HG02970 (cell line): Measurements from ENCODE around the gene CCDC116.
"Not testable (repeated sequence)": the region's sequence is repeated elsewhere in the genome, so short reads cannot be mapped to it uniquely, and the experiment has no call there.

Source experiments
- ATAC-seq: cut with Tn5 transposase; IDR thresholded peaks from one replicate; pipeline ENCODE4 v1.9.1; 2021; ENCODE audit warnings: mild to moderate bottlenecking, moderate library complexity, moderate number of reproducible peaks; ENCODE audit not compliant: unreplicated experiment, low FRiP score

Gene CCDC116

DNA sequence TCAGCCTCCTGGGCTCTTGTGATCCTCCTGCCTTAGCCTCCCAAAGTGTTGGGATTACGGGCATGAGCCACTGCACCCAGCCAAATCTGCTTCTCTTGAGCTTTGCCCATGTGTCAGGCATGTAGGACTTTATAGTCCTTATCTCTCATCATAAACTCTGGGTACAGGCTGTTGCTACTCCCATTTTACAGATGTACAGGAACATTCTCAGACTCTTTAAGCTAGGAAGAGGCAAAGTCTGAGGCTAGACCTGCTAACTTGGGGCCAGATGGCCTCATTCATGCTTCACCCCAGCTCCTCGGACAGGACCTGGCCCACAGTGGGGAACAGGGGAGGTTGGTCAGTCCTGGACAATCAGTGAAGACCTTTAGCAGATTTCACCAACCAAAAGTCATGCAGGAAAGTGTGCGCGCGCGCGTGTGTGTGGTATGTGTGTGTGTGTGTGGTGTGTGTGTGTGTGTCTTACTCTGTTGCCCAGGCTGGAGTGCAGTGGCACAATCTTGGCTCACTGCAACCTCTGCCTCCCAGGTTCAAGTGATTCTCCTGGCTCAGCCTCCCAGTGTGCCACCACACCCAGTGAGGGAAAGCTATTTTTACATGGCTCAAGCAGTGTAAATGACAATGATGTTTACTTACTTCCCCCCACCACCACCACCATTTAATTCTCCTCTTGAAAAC is 26.5 kb upstream of the CCDC116 start:
- no peak for ATAC-seq

DNA sequence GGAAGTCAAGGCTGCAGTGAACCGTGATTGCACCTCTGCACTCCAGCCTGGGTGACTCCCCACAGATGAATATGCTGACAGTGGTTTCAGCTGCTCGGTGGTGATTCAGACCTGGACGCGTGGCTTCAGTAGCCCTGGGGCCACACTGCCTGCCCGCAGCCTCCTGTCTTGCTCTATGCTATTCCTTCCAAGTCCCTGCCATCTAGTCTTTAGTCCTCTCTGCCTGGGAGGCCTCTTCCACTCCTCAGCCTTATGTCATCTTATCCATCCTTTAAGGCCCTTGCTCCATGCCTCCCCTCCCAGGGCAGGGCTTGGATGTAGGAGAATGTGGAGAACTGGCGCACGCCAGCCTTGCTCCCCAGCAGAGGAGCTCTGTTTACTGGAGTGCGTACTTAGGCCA is 25.8 kb upstream of the CCDC116 start:
- no peak for ATAC-seq

DNA sequence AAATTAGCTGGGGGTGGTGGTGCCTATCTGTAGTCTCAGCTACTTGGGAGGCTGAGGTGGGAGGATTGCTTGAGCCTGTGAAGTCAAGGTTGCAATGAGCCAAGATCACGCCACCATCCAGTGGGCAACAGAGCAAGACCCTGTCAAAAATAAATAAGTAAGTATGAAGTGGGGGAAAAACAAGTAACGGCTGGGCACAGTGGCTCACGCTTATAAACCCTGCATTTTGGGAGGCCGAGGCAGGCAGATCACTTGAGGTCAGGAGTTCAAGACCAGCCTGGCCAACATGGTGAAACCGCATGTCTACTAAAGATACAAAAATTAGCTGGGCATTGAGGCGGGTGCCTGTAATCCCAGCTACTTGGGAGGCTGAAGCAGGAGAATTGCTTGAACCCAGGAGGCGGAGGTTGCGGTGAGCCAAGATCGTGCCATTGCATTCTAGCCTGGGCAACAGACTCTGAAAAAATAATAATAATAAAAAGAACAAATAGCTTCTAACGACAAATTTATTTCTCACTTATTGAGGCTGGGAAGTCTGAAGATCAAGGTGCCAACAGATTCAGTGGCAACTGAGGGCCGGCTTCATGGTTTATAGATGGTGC is 22.9 kb upstream of the CCDC116 start:
- not testable (repeated sequence) for ATAC-seq

DNA sequence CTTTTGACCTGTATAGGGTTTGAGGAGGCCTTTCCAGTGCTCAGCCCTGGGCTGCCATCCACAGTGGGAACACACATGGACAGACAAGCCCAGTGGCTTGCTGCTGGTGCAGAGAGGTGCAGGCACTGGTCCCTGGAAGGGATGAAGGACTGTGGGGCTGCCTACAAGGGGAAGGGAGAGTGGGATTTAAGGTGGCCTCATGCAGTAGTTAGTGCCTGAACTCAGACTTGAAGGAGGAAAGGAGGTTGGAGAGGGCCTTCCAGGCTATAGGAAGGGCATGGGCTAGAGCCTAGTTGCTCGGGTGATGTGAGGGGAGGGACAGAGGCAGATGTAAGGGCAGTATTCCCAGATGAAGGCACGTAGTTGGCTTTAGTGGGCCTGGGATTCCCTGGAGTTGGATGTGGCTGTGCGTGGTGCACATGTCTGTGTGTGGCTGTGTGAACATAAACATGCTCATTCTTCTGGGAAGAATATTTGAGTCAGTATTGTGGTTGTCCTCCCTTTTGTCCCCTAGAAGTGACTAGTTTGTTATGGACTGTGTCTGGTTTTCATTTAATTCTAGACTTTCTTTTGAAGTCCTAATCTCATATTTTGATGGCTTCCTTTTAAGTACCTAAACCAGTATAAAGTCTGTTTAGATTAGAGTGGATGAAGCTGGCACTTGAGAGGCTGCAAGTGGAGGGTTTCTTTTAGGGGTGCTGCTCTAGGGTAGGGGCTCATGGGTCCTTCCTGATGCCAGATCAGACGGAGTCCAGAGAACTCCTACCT is 21.2 kb upstream of the CCDC116 start:
- ATAC-seq, result no peak

DNA sequence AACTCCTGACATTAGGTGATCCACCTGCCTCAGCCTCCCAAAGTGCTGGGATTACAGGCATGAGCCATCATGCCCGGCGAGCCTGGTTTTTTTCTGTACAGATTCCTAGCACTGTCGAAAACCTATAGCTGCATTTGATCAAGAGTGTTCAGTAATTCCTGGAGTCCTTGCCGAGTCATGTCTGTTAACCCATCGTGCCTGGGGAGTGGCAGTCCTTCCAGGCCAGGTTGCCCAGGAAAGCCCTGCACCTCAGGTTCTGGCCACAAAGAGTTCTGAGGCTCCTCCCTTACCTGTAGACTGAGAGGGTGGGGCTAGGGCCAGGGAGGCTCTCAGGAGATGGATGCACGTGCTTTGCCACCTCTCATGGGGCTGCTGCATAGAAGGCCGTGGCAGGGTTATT is 19.7 kb upstream of the CCDC116 start:
- ATAC-seq, result no peak

DNA sequence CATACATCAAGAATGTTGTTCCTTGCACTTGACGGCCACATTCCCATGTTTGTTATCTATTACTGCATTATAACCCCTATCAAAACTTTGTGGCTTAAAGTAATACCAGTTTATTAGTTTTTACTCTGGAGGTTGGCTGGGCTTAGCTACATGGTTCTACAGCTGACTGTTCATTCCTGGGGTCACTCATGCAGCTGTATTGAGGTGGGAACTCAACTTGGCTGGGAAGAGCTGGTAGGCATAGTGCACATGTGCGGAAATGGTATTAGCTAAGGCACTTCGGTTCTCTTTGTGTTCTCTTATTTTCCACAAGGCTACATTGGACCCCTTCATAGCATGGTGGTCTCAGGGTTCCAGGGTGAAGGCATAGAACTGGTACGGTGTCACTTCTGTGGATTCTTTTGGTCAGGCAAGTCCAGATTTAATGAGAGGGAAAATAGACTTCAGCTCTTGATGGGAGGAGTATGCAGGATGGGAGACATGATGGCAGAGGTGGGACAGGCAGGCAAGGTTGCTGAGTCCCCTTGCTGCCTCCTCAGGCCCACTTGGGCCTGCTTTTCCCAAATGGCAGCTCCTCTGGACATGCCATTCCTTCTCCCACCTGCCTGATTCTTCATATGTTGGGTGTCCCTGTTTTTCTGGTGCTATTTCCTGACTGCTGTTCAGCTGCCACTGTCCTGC is 18.9 kb upstream of the CCDC116 start:
- ATAC-seq, result no peak

DNA sequence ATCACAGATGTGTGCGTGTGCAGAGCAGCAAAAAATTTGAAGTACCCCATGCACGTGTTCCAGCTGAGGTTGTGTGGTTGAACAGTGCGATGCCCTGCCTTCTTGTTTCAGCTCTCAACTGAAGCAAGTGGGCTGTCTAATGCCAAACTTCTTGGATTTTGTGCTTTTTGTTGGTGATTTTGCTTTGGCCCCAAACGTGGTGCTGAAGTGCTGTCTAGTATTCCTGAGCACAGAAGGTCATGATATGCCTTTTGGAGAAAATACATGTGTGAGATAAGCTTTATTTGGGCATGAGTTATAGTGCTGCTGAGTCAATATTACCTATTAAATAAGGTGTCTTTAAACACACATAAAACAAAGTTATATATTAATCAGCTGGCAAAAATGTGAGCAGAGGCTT is 16.8 kb upstream of the CCDC116 start:
- no peak for ATAC-seq

DNA sequence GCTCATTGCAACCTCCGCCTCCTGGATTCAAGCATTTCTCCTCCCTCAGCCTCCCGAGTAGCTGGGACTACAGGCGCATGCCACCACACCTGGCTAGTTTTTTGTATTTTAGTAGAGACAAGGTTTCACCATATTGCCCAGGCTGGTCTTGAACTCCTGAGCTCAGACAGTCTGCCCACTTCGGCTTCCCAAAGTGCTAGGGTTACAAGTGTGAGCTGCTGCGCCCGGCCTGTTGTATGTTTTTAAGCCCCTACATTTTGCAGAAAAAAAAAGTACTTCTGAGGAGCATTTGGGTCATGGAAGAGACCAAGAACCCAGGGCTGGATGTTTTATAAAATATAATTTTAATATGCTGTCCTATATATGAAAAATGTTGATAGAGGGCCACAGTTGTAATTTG is 15.2 kb upstream of the CCDC116 start:
- ATAC-seq, result not testable (repeated sequence)

DNA sequence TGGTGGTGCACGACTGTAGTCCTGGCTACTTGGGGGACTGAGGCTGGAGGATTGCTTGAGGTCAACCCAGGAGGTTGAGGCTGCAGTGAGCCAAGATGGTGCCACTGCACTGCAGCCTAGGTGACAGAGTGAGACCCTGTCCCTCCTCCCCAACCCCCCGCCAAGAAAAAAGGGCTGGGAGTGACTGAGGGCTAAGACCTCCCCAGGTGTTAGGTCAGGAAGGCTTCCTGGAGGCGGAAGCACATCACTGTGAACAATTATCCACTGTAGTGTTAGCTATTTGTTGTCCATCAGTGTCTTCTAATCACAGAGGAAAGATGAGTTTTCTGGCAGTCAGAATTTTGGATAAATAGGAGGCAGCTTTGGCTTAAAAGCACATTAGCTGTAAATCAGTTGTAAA is 11.5 kb upstream of the CCDC116 start:
- no peak for ATAC-seq

DNA sequence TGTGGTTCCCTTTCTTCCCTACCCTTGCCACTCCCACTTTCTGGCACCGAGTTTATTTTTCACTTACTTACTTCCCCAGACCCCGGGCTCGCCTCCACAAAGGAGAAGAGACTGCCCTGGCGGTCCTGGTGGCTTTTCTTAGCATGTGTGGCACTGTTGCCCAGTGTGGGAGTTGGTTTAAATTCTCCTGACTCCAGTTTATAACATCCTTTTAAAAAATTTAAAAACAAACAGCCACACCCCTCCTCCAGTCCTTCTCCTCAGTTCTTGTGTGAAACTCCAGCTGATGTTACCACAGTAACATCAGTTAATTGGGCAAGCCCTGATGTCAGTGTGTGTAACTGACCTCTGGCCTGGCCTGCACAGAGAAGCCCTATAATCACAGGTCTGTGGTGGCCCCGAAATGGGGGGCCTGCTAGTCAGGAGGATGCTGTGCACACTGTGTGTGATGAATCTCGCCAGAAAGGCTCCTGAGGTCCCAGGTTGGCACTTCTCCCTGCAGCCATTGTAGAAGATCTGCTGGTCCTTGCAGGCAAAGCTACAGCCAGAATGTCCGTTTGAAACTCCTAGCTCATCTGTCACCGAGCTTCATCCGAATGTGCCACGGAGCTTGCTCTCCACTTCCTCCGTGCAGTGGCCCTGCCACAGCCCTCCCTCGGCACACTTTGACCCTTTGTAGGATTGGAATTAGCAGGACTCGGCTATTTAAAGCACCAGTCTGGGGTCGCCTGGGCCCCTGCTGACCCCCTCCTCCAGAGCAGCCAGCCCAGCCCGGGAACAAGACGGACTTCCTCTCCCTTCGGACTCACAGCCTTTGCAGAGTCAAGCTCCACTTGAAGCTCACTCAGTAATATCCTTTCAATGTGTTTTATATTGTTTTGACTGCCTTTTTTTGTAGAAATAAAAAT is 10.3 kb upstream of the CCDC116 start:
- no peak for ATAC-seq

DNA sequence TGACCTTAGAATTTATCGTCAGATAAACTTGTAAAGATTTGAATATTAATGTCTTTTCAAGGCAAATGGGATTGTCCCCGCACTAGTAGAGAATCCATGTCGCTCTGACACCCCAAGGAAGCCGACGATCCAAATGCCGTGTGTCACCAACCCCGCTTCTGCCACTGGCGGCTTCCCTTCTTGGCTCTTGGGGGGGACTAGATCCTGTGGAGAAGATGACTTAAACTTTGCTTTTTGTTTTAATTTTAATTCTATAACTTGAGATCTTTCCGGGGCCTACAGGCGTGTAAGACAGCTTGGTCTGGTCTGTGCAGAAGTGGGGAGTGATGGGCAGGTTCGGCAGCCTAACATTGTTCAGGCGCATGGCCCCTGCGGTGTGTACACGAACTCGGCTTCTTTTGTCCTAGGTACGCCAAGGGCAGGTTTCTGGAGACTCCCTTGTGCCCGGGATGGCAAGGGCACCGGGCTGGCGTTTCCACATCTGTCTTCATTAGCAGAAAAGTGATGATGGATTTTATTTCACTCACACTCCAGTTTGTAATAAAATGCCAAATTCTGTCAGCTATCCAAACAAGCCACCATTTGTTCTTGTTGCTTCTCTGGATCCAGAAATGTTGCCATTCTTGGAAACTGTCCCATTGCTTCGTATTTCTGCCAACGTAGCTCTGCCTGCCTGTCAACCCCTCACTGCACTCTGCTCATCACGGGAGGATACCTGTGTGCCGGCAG is 9.5 kb upstream of the CCDC116 start:
- ATAC-seq, result no peak

DNA sequence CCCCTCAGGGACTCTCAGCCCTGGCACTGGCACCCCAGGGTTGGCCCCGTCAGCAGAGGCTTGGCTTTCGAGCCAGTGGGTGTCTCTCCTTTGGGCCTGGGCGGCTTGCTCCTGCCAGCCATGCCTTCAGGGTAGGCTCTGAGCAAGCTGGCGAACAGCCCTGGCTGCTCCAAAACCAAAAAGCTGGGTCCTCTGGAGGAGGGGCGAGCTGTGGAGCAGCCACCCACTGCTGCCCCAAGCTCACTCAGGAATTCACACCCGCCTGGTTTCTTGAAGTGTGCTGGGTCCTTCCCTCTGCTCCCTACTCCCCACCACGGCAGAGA is 9.0 kb upstream of the CCDC116 start:
- no peak for ATAC-seq

DNA sequence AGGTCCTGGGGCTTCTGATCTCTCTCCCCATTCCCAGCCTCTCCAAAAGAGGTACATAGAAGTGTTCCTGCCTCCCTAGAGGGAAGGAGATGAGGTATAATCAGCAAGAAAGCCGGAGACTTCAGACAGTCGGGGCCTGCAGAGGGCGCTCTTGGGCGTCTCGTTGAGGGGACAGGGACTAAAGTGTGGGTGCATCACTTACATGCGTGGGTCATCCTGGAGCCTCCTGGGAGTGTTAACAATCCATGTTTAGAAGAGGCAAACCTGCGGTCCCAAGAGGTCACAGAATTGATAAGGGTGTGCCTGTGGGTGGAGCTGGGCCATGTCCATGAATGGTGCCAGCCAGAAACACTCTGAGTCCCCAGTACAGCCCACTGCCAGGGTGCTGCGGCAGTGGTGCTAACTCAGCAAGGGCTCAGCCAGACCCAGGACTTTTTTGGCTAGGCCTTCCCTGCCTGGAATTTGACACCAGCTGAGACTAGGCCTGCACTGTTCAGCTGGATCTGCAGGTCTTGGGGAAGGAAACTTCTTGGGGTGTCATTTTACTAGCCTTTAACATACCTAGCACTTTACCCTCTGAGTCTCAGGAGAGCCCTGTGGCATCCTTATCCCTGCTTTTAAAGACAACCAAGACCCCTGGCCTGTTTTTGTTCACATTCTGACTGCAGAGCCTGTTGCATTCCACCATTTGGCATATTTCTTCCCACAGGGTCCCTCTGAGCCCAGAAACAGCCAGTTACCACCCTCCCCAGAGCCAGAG is 8.3 kb upstream of the CCDC116 start:
- no peak for ATAC-seq

DNA sequence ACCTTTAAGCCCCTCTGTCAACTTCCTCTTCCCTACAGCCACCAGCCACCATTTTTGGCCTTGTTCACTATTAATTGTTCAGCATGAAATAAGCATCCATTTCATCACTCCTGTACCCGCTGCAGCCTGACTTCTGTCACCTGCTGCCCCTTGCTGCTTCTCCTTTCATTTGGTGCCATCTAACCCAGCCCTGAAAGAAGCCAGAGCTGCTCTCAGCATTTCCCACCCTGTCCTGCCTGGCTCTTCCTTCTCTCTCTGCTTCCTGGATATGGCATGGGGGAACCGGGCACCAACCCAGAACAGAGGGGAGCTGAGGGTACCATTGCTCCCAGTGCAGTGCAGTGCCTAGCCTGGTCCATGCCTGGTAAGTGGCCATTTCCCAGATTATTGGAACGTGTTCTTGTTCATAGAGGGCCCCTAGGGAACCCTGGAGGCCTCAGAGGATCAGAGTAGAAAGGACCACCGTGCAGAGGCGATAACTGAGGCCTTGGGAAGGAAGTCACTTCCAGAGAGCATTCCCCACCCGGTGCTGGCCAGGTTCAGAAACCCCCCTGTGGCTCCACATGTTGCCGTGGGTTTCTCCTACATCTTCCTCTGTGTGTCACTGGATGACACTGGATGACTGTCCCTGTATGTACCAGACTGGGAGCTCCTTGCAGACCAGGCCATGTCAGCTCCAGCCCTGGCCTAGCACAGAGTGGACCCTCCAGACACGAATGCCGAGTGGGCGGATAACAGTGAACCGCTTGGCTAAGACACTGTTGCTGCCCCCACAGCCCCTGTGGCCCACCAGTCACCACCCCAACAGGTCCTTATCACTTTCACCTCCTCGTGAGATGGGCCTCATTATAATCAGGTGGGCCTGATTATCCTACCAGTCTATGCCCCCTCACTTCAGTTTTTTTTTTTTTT is 7.4 kb upstream of the CCDC116 start:
- no peak for ATAC-seq

DNA sequence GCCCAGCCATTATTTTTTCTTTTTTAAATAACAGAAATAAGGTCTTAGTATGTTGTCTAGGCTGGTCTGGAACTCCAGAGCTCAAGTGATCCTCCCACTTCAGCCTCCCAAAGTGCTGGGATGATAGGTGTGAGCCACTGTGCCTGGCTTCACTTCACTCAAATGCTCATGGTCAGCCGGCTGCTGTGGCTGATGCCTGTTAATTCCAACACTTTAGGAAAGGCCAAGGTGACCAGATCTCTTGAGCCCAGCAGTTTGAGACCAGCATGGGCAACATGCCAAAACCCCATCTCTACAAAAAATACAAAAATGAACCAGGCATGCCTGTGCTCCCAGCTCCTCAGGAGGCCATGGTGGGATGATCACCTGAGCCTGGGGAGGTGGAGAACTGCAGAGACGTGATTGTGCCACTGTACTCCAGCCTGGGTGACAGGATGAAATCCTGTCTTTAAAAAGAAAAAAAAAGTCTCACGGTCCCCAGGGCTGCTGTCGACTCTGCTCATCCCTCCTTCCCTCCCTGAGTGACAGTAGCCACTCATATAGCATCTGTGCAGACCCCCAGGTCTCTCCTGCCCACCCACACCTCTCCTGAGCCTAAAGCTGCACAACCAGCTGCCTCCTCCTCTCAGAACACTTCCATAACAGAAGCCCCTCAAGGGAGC is 6.4 kb upstream of the CCDC116 start:
- no peak for ATAC-seq

DNA sequence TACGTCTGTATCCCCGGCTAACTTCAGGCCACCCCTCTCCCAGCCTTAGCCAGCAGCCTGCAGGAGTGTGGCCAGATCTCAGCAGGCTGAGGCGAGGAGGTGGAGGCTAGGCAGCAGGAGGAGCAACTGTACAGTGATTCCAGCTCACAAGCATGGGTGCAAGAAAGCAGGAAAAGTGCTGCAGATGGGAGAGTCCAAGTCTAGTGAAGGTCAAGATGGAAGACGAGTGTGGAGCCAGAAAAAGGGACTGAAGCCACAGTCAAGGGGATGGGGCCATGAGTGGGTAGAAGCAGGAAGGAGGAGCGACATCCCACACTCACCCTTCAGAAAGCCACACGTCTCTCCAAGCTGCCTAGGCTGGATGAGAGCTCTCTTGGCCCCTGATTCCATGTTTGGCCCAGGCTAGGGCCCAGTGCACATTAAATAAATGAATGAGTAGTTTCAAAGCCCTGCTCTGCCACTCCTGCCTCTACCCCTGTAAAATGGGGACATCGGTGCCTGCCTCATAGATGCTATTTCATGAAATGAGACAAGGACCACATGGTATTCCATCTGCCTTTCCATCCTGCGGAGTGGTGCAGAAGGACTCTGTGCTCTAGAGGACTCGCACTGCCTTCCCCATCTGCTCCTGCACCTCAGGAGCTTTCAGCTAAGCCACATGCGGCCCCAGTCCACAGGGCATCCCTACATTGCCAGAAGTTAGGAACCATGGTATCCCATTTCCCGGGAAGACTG is 5.7 kb upstream of the CCDC116 start:
- no peak for ATAC-seq
